Peyer's patch (tissue), 4 donors: ENCODE measurements around the gene POU4F2.

Experiments used
- POLR2A ChIP-seq, 2 donors: fragments of 450-650 bp; IDR thresholded peaks; one replicate each; pipeline ENCODE4 v1.5.1; 2017; ENCODE audit warnings: antibody characterized with exemption in 2 of 2, mild to moderate bottlenecking in 2 of 2, moderate library complexity in 2 of 2
- TF ChIP-seq, protein P1 (sequence below), 6 experiments: fragments of 450-650 bp in 4 of 6; fragments of 200-600 bp in 2 of 6; sonication (generic) in 1 of 6; IDR thresholded peaks; one replicate each; pipeline ENCODE4 v1.5.1; 2017 to 2019; ENCODE audit warnings: antibody characterized with exemption in 6 of 6, mild to moderate bottlenecking in 3 of 6, moderate library complexity in 1 of 6

DNA sequence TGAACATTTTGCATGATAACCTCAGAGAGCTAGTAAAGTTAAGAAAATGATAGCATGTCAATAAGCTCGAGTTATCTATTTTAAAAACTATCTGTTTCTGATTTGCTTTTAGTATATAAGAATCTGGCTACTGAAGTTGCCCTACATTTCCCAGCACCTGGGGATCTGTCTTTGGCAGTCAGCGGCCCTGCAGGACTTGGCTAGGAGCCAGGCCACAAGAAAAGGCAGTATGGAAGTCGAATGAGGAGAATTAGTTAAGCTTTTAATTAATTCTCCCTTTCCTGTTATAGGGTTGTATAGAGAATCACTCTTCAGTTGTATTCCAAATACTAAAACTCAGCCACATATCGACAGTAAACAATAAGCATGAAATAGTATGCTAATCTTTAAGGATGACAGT, 22.7 kb downstream of the POU4F2 start:
- TF ChIP-seq, protein P1, sequence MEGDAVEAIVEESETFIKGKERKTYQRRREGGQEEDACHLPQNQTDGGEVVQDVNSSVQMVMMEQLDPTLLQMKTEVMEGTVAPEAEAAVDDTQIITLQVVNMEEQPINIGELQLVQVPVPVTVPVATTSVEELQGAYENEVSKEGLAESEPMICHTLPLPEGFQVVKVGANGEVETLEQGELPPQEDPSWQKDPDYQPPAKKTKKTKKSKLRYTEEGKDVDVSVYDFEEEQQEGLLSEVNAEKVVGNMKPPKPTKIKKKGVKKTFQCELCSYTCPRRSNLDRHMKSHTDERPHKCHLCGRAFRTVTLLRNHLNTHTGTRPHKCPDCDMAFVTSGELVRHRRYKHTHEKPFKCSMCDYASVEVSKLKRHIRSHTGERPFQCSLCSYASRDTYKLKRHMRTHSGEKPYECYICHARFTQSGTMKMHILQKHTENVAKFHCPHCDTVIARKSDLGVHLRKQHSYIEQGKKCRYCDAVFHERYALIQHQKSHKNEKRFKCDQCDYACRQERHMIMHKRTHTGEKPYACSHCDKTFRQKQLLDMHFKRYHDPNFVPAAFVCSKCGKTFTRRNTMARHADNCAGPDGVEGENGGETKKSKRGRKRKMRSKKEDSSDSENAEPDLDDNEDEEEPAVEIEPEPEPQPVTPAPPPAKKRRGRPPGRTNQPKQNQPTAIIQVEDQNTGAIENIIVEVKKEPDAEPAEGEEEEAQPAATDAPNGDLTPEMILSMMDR (IDR thresholded peaks at IDR 0.05), result no peak
- no peak for TF ChIP-seq POLR2A (IDR thresholded peaks at IDR 0.05)
